Endodermal cell (in vitro differentiated cells): ENCODE data around the gene MIPEP. TPM values are rescaled to one million over a fixed set of nuclear protein-coding genes. Genes with fewer than 3 reads are reported as not detected.

Experiments
- DNase-seq: peaks from one replicate; pipeline ENCODE4 v3.0.0-alpha.2; 2017
- H3K27ac ChIP-seq: 2 replicates; pipeline ENCODE4 v1.5.1; 2013; ENCODE audit warnings: mild to moderate bottlenecking, low read depth, low read length, moderate library complexity
- H3K27me3 ChIP-seq: 2 replicates; pipeline ENCODE4 v1.6.1; 2013; ENCODE audit warnings: mild to moderate bottlenecking, low read length, moderate library complexity; ENCODE audit not compliant: insufficient read depth, control insufficient read depth, poor library complexity, severe bottlenecking
- H3K36me3 ChIP-seq: 2 replicates; pipeline ENCODE4 v1.7.0; 2013; ENCODE audit warnings: mild to moderate bottlenecking, low read length, moderate library complexity; ENCODE audit not compliant: control insufficient read depth, insufficient read depth
- H3K4me1 ChIP-seq: one replicate; pipeline ENCODE4 v1.7.0; 2013; ENCODE audit warnings: low read length; ENCODE audit not compliant: control insufficient read depth, insufficient read depth
- H3K4me3 ChIP-seq: 2 replicates; pipeline ENCODE4 v1.5.1; 2013; ENCODE audit warnings: mild to moderate bottlenecking, low read length, moderate library complexity
- H3K9ac ChIP-seq: 2 replicates; pipeline ENCODE4 v1.6.1; 2013; ENCODE audit warnings: mild to moderate bottlenecking, low read length, moderate library complexity; ENCODE audit not compliant: poor library complexity, severe bottlenecking; ENCODE audit errors: extremely low read depth
- H3K9me3 ChIP-seq: 2 replicates; pipeline ENCODE4 v1.6.1; 2013; ENCODE audit warnings: mild to moderate bottlenecking, low read length, moderate library complexity; ENCODE audit not compliant: control insufficient read depth
- H3K27ac Mint-ChIP-seq: 2 replicates; pipeline ENCODE4 v1.8.0; 2020; ENCODE audit warnings: mixed read lengths
- H3K27me3 Mint-ChIP-seq: 2 replicates; pipeline ENCODE4 v1.8.0; 2021; ENCODE audit warnings: mild to moderate bottlenecking, mixed read lengths; ENCODE audit not compliant: insufficient read depth
- H3K36me3 Mint-ChIP-seq: 2 replicates; pipeline ENCODE4 v1.8.0; 2020; ENCODE audit warnings: low read depth, mixed read lengths
- H3K4me1 Mint-ChIP-seq: 2 replicates; pipeline ENCODE4 v1.8.0; 2020; ENCODE audit warnings: mixed read lengths
- H3K4me3 Mint-ChIP-seq: 2 replicates; pipeline ENCODE4 v1.8.0; 2020; ENCODE audit warnings: mild to moderate bottlenecking, moderate library complexity, mixed read lengths
- H3K9me3 Mint-ChIP-seq: 2 replicates; pipeline ENCODE4 v1.8.0; 2020; ENCODE audit warnings: mild to moderate bottlenecking, mixed read lengths
- WGBS, 2 experiments: methylation state at CpG; one replicate each; pipeline versions ENCODE4 v1.1.5 to v1.1.7; 2013; ENCODE audit warnings: missing lambda C conversion rate in 2 of 2, mixed read lengths in 1 of 2; ENCODE audit not compliant: insufficient coverage in 1 of 2, insufficient read length in 1 of 2; 5-methylcytosine and 5-hydroxymethylcytosine counted together
- total RNA-seq, 2 donors: library from RNA; stranded (reverse); fragmentation: NEBNext Ultra II Directional in 1 of 2; extraction: Animal tissue kit (Norgen Biotek cat#: 25700) in 1 of 2; gene quantifications; 2 replicates in 1 of 2; 3 replicates in 1 of 2; pipeline ENCODE4 v1.2.1, GENCODE V29; 2021
- TF ChIP-seq, protein P1 (sequence below): fragments of 200-600 bp; sonication (generic); conservative IDR thresholded peaks from 2 replicates; pipeline ENCODE4 v1.5.0; 2021; ENCODE audit warnings: antibody characterized with exemption, mild to moderate bottlenecking

The MIPEP gene
- total RNA-seq, 2 donors from 2014 or later: 23.1 to 23.9 TPM

DNA sequence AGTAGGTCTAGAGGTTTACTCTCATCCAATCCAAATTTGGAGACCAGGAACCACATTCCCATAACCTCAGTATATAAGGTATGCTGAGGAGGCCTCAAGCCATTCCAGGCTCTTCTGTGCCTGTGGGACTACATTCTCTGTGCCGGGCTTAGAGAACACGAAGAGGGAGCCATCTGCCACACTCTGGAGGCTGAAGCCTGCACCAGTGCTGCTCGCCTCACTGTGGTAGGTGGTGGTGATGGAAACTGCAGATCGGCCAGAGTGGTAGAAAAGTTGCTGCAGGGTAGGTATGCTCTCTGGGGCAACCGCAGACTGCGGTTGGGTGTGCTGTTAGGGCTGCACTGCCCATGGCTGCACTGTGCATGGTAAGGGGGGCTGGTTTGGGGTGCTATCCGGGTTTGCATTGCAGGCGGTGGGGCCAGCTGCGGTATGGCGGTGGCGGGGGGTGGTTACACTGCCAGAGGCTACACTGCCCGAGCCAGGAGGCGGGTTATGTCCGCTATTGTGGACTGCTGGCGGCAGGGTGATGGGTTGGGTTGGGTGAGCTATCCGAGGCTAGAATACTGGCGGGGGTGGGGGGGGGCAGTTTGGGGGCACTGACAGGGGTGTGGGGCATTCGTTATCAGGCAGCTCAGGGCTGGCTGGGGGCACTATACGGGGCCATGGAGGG is 174.0 kb downstream of the MIPEP start:
- H3K9me3 Mint-ChIP-seq: peaks cover 27% of the 10 kb centered on the region
- TF ChIP-seq, protein P1, sequence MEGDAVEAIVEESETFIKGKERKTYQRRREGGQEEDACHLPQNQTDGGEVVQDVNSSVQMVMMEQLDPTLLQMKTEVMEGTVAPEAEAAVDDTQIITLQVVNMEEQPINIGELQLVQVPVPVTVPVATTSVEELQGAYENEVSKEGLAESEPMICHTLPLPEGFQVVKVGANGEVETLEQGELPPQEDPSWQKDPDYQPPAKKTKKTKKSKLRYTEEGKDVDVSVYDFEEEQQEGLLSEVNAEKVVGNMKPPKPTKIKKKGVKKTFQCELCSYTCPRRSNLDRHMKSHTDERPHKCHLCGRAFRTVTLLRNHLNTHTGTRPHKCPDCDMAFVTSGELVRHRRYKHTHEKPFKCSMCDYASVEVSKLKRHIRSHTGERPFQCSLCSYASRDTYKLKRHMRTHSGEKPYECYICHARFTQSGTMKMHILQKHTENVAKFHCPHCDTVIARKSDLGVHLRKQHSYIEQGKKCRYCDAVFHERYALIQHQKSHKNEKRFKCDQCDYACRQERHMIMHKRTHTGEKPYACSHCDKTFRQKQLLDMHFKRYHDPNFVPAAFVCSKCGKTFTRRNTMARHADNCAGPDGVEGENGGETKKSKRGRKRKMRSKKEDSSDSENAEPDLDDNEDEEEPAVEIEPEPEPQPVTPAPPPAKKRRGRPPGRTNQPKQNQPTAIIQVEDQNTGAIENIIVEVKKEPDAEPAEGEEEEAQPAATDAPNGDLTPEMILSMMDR: no peak
- Histone ChIP-seq H3K27ac (no peak overlapping the region), H3K27me3 (no peaks in the 10 kb centered on the region), H3K4me1 (no peaks in the 10 kb centered on the region), H3K4me3 (no peak overlapping the region), H3K9me3 (peaks cover 16% of the 10 kb centered on the region), H3K9ac (no peak overlapping the region), H3K36me3 (no peaks in the 10 kb centered on the region)
- H3K4me1 Mint-ChIP-seq: no peaks in the 10 kb centered on the region
- DNase-seq: no peak
- H3K36me3 Mint-ChIP-seq: no peaks in the 10 kb centered on the region
- WGBS, 2 experiments: 91% methylated on average over 18 of the region's 19 CpGs; no CpG with 5 or more reads in 1 of the 2 experiments
- H3K27me3 Mint-ChIP-seq: peaks cover 4% of the 10 kb centered on the region
- H3K4me3 Mint-ChIP-seq: no peak overlapping the region
- H3K27ac Mint-ChIP-seq: no peak overlapping the region

DNA sequence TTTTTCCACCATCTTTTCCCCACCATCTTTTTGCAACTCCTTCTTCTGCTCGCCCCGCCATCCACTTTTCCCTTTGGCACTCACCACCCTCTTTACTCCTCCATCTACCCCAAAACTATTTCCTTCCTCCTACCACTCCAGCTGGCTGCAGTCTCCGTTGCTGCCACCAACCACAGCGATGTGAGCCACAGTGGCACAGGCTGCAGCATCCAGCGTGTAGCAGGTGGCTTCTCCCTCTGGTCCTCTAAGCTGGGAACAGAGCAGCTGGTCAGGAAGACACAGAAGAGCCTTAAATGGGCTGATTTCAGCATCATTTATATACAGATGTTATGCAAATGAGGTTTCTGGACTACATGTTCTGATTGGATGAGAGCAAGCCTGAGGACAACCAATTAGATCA is 174.5 kb downstream of the MIPEP start:
- Mint-ChIP-seq H3K27me3 (peaks cover 4% of the 10 kb centered on the region), H3K4me3 (no peak overlapping the region), H3K27ac (no peak overlapping the region), H3K9me3 (peaks cover 27% of the 10 kb centered on the region), H3K36me3 (no peaks in the 10 kb centered on the region), H3K4me1 (no peaks in the 10 kb centered on the region)
- H3K4me1 ChIP-seq: no peaks in the 10 kb centered on the region
- no peaks in the 10 kb centered on the region for H3K27me3 ChIP-seq
- no peak overlapping the region for H3K27ac ChIP-seq
- WGBS, 2 experiments: 93 to 100% methylated on average over 4 to 5 of the region's 5 CpGs
- no peaks in the 10 kb centered on the region for H3K36me3 ChIP-seq
- H3K4me3 ChIP-seq: no peak overlapping the region
- DNase-seq: no peak
- H3K9me3 ChIP-seq: peaks cover 16% of the 10 kb centered on the region
- TF ChIP-seq, protein P1: no peak
- H3K9ac ChIP-seq: no peak overlapping the region

DNA sequence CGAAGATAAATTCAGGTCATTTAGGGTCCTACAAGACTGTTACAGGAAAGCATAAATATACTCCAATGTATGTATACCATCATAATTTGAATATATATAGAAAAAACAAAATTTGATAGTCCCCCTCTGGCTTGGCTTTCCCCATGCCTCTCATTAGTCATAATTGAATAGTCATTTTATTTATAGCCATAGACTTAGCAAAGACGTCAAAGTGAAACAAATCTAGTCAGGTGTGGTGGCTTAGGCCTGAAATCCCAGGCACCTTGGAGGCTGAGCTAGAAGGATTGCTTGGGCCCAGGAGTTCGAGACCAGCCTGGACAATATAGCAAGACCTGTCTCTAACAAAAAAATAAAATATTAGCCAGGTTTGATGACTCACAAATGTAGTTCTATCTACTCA is 177.8 kb downstream of the MIPEP start:
- TF ChIP-seq, protein P1: no peak
- H3K27me3 Mint-ChIP-seq: peaks cover 3% of the 10 kb centered on the region
- no peak overlapping the region for H3K27ac Mint-ChIP-seq
- DNase-seq: no peak
- Histone ChIP-seq H3K4me3 (no peak overlapping the region), H3K36me3 (no peaks in the 10 kb centered on the region), H3K9ac (no peak overlapping the region), H3K4me1 (no peaks in the 10 kb centered on the region), H3K27ac (no peak overlapping the region), H3K9me3 (peaks cover 16% of the 10 kb centered on the region), H3K27me3 (no peaks in the 10 kb centered on the region)
- H3K9me3 Mint-ChIP-seq: peaks cover 27% of the 10 kb centered on the region
- no peak overlapping the region for H3K4me3 Mint-ChIP-seq
- WGBS, 2 experiments: 92 to 99% methylated on average over 2 to 3 of the region's 3 CpGs
- H3K4me1 Mint-ChIP-seq: no peaks in the 10 kb centered on the region
- H3K36me3 Mint-ChIP-seq: no peaks in the 10 kb centered on the region
